GM18867 (cell line): Measurements from ENCODE around the gene CTNND2.

Experiments
- ATAC-seq: cut with Tn5 transposase; IDR thresholded peaks from one replicate; pipeline ENCODE4 v1.9.1; 2021; ENCODE audit warnings: mild to moderate bottlenecking, moderate library complexity; ENCODE audit not compliant: unreplicated experiment

Gene CTNND2

DNA sequence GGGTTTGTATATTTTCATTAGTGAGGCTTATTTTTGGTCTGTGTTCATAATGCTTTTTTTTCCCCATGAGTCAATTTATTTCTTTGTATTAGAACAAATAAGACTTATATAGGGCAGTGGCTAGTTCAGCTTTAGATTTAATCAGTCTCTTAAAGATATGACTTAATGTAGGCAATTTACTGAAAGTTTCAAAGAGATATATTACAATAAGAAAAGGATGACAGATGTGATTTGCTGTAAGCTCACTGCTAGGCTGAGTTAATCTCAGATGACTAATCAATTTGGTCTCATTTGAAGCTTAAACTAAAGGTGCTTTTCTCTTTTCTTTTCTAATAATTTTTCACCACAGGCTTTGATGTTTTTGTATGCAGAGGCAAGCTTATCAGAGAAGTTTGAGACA is 851.4 kb downstream of the CTNND2 start:
- ATAC-seq, result no peak

GRCh38 chr5:11050596-11051304 is 853.5 kb downstream of the CTNND2 start:
- ATAC-seq, result no peak

DNA sequence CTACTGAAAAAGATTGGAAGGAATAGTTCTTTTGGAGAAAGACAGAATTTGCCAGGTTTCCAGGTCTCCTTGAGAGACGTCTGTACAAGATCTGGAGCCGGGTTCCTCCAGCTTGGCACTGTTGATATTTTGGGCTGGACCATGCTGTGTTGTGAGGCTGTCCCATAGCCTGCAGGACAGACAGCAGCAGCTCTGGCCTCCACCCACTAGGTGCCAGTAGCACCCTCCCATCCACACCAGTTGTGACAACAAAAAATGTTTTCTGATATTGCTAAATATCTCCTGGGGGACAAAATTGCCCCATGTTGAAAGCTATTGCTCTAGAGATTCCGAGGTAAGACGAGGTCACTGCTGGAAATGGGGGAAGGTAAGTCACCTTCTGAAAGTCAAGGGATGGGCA is 855.5 kb downstream of the CTNND2 start:
- peak; percentile 60 for ATAC-seq

DNA sequence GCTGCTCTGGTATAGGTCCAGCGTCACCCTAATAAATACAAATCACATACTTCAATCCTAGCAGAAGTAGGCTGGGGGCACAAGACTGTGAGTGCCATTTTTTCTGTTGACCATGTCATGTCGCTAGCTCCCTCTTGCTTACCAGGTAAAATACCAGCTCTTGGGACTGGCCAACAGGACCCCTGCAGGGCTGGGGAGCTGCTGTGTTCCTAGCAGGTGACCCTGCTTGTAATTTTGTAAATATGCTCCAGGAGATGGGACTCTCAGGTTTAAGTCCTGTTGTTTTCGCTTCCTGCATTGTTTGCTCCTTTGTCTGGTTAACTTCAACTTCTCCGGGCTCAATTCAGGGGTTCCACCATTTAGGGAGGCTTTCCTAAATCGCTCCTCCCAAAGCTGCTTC is 856.6 kb downstream of the CTNND2 start:
- no peak for ATAC-seq

- ATAC-seq, result no peak
Observed at GRCh38 chr5:11047030-11047429, 857.2 kb downstream of the CTNND2 start.

GRCh38 chr5:11046160-11046559 is 858.1 kb downstream of the CTNND2 start:
- no peak for ATAC-seq

DNA sequence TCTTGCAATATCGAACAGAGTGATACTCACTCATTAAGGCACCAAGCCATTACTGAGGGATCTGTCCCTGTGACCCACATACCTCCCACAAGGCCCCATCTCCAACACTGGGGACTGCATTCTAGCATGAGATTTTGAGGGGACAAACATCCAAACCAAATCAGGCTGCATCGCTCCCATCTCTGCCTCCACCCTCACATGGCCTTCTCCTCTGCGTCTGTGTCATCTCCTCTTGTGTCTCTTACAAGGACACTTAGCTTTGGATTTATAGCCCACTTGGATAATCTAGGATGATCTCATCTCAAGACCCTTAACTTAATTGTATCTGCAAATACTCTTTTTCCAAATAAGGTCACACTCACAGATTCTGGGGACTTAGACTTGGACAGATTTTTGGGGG is 858.8 kb downstream of the CTNND2 start:
- no peak for ATAC-seq

GRCh38 chr5:11044581-11044980 is 859.7 kb downstream of the CTNND2 start:
- ATAC-seq, result no peak

- ATAC-seq, result no peak
Observed at GRCh38 chr5:11043881-11044280, 860.4 kb downstream of the CTNND2 start.

- peak; percentile 44 for ATAC-seq
Observed at GRCh38 chr5:11040345-11040744, 863.9 kb downstream of the CTNND2 start.

GRCh38 chr5:11038772-11039171 is 865.5 kb downstream of the CTNND2 start:
- no peak for ATAC-seq

GRCh38 chr5:11037941-11038340 is 866.3 kb downstream of the CTNND2 start:
- no peak for ATAC-seq

DNA sequence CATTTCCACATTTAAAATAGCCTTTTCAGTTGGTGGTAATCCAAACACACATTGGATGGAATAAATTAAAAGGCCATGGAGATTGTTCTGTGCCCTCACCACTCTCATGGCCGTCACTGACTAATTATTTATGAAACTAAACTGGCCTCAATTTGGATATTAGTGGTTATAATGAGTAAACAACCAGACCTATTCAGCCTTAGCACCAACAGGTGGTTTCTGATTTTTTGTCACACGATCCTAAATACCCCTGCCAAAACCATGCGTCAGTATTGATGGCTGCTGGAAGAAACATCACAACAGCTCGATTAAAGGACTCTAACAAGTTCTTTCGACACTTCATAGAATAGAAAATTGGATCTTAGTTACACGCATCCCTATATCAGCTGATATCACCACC is 867.2 kb downstream of the CTNND2 start:
- peak; percentile 81 for ATAC-seq

DNA sequence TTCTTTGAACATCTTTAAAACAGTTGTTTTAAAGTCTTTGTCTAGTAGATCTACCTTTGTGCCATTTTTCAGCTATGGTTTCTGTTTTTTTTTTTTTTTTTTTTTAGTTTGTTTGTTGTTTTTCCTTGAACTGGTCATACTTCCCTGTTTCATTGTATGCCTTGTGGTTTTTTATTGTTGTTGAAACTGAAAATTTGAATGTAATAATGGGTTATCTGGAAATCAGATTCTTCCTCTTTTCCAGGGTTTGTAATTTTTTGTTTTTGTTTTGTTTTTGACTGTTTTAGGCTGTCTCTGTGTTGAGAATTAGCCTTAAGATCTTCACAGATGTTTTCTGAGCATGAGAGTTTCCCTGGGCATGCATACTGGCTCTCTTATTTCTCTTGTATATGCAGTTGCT is 873.6 kb downstream of the CTNND2 start:
- no peak for ATAC-seq

- ATAC-seq, result peak; percentile 81
Observed at GRCh38 chr5:11027660-11028059, 876.6 kb downstream of the CTNND2 start.

GRCh38 chr5:11026543-11026942 is 877.7 kb downstream of the CTNND2 start:
- ATAC-seq, result no peak

- ATAC-seq, result no peak
Observed at GRCh38 chr5:11023945-11024344, 880.3 kb downstream of the CTNND2 start.

DNA sequence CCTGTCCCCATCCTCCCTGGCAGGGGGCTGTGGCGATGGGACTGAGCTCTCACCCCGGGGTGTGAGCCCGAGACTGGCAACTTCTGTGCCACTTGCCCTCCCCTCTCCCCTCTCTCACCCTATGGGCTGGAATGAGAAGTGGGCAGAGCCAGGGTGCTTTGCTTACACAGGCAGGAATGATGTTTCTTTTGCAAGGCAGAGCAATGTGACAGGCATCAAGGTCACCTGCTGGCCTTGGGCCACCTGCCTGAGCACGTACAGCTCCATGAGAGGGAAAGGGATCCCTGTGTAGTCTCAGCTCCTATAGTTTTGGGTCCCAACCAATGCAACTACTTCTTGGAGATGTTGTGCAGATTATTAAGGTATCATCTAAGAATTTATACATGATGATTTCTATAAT is 890.5 kb downstream of the CTNND2 start:
- ATAC-seq, result no peak

DNA sequence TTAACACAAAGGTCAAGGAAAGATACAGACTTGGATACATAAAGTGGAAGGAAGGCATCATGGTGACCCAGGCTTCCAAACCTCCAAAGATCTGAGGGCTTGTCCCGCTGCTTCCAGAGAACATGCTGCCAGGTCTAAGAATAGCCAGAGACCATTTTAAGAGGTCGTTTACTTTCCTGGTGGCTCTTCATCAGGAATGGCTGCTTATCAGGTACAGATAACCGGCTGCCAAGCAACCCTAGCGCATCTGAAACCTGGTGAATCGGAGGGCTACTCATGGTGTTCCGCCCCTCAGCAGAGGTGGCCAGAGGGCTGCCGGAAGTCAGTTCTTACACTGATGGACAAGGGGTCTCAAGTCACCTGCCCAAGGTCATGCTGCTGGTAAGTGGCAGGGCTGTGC is 892.0 kb downstream of the CTNND2 start:
- ATAC-seq, result no peak

- ATAC-seq, result no peak
Observed at GRCh38 chr5:11010429-11011210, 893.6 kb downstream of the CTNND2 start.

DNA sequence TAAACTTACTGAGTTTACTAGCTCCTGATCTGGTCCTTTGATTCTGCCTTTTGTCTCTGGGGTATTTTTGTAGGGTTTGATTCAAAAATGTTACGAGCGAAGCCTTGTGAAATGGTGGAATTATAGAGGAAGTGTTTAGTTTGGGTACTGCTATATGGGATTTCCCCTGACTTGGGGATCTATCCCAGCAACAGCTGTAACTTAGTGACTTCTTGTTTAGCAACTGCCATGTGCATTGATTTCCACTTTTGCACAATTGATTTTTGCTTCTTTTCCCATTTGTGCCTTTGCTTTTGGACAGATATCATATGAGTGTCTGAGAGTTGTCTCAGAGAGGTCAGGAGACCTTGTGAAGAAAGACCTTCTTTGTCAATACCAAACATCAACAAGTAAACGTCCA is 894.7 kb downstream of the CTNND2 start:
- ATAC-seq, result no peak

DNA sequence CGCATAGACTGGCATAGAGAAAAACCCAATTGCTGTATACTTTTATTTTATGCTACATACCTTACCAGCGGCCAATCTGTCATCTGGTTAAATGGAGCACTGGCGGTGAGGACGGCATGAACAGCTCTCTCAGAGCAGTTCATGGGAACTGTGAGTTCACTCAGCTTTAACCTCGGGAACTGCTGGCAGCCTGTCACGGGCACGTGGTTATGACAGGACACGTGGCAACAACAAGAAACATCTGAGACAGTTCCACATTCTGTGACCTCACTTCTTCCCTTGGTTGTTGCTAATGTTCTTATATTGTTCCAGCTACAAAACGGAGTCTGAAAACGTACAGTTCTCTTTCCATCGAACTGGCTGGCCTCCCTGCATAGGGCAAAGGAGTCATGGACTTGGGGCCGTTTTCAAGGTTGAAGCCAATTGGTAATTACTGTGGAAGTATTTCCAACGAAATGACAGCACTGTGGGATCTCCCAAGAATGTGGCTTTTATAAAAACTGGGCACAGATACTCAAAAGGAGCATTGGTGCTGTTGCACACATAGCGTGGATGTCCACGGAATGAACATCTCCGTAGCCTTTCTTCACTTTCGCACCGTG is 896.9 kb downstream of the CTNND2 start:
- ATAC-seq, result no peak
